HG03196 (cell line): ENCODE results near the gene COPE.

ENCODE experiments used
- ATAC-seq: cut with Tn5 transposase; IDR thresholded peaks from one replicate; pipeline ENCODE4 v1.9.1; 2021; ENCODE audit not compliant: unreplicated experiment

Gene COPE

GRCh38 chr19:18868380-18869022 lies 50.7 kb downstream of the COPE start:
- no peak for ATAC-seq

GRCh38 chr19:18867751-18868150 lies 51.4 kb downstream of the COPE start:
- ATAC-seq, result no peak

DNA sequence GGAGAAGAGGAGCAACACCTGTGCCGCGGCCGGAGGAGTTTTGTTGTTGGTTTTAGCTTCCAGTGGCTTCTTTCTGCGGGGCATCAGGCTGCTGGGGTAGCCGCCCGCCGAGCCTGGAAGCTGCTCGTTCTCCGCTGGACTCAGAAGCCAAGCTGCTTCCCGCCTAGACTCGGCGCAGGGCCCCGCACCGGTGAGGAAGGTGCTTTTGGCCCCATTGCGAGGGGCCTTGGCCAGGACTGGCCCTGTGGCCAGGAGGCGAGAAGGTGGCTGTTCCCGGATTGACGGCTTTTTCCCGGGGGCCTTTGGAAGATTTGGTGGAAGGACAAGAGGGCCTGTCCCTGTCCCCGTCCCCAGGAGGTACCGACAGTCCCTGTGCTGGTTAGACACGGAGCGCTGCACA lies 52.0 kb downstream of the COPE start:
- no peak for ATAC-seq

GRCh38 chr19:18866800-18867123 lies 52.4 kb downstream of the COPE start:
- ATAC-seq, result no peak

DNA sequence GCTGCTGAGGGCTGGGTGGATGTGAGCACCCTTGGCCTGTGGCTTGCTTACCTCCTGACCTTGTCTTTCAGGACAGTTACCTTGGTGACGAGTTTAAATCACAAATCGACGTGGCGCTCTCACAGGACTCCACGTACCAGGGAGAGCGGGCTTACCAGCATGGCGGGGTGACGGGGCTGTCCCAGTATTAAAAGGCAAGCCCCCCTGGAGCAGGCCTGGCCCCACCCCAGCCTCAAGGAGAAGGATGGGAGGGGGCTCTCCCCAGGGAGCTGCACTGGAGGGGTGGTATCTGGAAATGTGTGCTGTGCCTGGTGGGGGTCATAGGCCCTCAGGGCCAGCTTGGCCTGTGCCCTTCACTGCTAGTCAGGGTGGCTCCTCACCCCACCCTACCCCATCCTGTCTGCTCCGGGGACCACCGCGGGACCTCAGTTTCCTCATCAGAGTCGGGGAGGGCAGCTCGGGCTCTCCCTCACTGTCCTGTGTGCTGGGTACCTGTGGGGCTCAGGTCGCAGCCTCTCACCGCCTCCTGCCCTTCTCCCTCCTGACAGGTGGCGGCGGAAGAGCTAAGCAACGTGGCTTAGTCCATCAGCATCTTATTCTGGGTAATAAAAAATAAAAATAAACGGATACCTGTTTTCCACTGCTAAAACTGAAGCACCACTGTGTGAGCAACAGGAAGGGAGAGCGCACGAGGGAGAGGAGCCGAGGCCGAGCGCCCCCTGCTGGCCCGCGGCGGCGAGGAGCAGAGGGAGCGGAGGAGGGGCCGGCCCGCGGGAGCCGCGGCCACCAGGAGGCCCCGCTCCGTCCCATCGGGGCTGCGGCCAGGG lies 53.0 kb downstream of the COPE start:
- no peak for ATAC-seq

- no peak for ATAC-seq
Measured at GRCh38 chr19:18865106-18865972, 53.8 kb downstream of the COPE start.

DNA sequence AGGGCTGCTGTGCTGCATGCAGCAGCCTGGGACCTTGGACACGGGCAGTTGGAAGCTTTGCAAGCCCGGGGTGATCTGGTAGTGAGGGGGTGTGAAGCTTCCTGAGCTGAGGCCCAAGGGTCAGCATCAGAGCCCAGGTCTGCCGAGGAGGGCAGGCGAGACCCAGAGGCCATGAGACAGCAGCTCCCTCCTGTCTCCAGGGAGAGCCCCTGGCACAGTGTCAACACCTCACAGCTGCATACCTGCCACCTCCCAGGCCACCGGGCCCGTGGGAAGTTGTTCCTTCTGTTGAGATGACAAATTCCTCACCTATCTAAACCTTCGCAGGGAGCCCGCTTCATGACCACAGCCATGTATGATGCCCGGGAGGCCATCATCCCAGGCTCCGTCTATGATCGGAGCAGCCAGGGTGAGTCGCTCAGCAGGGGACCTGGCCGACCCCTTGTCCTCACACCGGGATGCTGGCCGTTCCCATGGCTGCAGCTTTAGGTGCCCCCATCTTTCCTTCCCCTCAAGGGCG lies 55.3 kb downstream of the COPE start:
- ATAC-seq, result no peak

DNA sequence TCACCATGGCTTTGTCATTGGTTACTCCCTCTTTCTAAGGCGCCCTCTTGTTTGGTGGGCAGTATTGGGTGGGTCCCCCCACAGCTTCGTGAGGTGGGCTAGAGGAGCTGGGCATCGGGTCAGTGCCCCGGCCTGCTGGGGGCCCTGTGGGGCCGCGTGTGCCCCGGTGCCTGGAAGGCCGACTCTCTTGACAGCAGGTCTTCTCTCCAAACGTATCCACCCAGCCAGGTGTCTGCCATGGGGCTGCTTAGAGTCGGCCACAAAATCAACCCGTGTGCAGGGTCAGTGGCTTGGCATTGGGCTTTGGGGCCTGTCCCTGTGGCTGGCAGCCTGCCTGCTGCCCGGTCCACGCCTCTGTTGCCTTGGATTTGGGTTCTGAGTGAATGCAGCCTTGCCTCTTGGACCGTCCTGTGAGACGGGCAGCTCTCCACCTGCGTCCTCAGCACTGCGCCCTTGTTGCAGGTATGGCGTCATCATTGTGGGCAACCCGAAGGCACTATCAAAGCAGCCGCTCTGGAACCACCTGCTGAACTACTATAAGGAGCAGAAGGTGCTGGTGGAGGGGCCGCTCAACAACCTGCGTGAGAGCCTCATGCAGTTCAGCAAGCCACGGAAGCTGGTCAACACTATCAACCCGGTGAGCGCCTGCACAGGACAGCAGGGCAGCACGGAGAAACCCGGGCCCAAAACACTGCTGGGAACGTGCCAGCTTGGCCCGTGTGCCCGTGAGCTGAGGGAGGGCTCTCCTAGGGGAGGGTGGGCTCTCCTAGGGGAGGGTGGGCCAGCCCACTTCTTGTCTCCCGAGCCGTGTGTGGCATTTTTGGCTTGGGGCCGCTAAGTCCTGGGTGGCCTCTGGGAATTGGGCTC lies 56.0 kb downstream of the COPE start:
- ATAC-seq, result no peak

DNA sequence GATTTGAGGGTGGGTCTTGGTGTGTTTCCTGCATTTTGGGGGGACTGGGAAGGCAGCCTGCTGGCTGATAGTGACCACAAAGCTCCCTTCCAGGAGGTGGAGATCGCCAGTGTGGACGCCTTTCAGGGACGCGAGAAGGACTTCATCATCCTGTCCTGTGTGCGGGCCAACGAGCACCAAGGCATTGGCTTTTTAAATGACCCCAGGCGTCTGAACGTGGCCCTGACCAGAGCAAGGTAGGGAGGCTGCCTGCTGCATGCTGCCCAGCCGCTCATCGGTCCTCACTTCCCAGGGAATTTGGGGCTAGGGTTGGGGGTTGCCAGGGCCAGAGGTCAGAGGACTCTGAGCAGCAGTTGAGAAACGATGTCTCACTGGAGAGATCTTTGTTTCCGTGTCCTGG lies 57.3 kb downstream of the COPE start:
- no peak for ATAC-seq

DNA sequence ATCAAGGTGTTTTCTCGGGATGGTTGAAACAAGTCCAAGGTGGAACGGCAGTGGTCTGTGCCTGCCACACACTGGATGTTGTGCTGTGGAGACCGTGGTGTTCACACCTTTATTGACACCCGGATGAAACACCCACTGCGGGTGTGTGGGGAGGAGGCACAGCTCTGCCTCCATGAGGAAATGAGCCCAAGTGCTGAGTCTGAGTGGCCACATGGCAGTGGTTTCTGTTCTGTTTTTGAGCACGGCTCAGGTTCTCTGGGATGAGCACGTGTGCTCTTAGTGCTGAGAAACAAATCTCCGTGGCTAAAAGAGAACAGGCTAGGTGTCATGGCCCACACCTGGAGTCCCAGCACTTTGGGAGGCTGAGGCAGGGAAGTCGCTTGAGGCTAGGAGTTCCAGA lies 58.0 kb downstream of the COPE start:
- no peak for ATAC-seq

GRCh38 chr19:18860725-18861124 lies 58.5 kb downstream of the COPE start:
- ATAC-seq, result no peak

DNA sequence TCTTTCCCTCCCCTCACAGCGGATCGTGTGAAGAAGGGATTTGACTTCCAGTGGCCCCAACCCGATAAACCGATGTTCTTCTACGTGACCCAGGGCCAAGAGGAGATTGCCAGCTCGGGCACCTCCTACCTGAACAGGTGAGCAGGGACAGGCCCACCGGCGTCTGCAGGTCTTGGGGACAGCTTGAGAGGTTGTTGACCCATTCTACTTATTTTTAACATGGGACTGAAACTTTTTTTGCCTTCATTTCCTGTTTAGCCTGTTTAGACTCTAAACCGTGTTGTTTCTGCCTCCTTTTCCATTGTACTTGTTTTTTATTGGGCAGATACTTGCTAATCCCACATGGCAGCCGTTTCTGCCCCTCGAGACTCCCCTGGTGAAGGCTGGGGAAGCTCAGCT lies 58.9 kb downstream of the COPE start:
- ATAC-seq, result no peak

DNA sequence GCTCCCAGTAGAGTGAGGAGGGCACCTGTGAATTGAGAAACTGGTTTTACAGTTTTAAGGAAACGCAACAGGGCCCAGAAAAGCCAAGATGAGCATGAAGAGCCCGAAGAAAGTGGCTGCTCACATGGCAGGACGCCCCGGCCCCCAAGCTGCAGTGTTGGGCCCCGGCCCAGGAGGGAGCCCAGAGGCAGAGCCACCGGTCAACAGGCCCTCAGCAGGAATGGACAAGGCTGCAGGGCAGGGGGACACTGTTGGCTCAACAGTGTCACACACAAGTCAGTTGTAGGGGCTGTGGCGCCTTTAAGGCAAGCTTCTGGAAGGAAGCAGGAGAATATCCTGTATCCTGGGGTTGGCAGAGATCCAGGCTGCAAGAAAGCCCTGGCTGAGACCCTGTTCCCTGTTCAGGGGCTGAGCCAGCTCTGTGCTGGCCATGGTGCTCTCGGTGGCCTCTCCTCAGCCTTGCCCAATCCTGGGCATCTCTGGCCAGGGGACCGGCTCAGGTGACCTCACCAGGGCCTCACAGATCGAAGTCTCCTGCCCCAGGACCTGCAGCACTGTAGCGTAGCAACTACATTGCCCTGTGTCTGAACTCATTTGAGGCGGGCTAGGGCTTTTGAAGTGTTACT lies 59.4 kb downstream of the COPE start:
- no peak for ATAC-seq

DNA sequence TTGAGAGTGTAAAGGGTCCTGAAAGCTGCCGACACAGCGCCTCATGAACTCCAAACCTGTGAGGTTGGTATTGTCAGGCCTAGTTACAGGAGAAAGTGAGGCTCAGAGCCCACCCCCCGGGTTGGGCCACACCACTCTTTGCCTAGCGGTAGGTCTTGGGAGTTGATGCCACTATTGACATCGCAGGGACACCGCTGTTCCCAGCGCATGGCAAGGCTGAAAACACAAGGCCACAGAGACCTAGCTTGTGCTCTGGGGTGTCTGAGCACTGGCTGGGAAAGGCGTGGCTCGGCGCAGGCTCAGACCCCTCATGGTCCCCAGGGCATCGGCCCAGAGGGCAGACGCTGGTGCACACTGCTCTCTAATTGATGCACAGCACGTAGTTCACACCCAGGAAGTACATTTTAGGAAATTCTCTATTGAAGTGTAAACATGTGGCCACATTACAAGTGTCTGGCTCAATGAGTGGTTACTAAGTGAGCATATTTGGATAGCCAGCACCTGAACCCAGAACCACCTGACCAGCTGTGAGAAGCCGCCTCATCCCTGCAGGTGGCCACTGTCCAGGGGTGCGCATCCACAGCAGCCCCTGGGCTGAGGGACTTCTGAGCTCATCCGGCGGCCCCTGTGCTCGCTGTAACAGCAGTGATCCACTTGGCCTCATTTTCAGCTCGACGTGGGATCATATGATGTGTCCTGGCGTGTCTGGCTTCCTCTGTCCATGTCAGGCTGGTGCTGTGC lies 60.1 kb downstream of the COPE start:
- ATAC-seq, result no peak

- ATAC-seq, result no peak
Measured at GRCh38 chr19:18857223-18857622, 62.0 kb downstream of the COPE start.

DNA sequence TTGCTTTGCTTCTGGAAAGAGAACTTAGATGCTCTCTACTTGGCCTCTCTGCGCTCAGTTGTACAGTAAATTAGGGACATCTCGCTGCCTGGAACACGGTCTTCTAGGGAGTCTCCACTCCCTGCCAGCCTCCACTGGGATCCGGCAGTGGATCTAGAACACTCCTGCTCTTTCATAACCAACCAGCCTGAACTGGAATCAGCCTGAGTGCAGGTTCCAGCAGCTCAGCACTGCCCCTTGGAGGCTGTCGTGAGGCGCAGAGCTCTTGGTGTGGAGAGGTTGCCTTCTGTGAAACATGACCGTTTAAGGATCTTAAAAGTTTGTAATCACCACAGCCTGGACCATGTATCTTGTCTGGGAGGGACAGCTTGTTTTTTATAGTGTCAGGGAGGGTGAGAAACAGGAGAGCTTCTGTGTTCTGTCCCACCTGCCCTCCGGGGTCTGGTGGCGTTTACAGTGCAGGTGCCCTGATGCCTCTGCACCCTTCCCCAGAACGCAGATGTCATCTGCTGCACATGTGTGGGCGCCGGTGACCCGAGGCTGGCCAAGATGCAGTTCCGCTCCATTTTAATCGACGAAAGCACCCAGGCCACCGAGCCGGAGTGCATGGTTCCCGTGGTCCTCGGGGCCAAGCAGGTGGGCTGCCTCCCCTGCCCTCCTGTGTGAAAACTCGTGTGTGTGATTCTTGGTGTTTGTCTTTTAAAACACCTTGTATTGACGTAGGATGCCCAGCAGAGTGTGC lies 62.6 kb downstream of the COPE start:
- ATAC-seq, result no peak

DNA sequence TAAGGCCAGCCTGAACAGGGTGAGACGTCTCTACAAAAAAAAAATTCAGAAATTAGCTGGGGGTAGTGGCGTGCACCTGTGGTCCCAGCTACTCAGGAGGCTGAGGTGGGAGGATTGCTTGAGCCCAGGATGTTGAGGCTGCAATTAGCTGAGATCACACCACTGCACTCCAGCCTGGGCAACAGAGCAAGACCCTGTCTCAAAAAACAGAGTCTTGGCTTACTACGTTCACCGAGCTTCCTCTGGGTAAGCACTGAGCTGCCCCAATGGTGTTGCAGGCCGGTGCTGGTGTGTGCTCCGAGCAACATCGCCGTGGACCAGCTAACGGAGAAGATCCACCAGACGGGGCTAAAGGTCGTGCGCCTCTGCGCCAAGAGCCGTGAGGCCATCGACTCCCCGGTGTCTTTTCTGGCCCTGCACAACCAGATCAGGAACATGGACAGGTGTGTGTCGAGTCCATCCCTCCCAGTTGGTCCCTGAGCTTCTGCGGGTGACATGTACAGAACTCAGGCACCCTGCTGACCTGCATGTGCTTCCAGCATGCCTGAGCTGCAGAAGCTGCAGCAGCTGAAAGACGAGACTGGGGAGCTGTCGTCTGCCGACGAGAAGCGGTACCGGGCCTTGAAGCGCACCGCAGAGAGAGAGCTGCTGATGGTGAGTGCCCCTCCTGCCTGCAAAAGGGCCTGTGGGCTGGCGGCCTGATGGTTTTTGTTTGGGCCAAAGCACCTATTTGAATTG lies 63.4 kb downstream of the COPE start:
- ATAC-seq, result no peak

GRCh38 chr19:18854982-18855381 lies 64.2 kb downstream of the COPE start:
- no peak for ATAC-seq
